HUES6 (cell line): ENCODE data around the gene FBP1.

Experiments
- H3K27ac ChIP-seq: 2 replicates; pipeline ENCODE4 v1.7.0; 2013; ENCODE audit warnings: low read depth, mild to moderate bottlenecking, low read length, inconsistent platforms
- H3K27me3 ChIP-seq: 2 replicates; pipeline ENCODE4 v1.6.1; 2013; ENCODE audit warnings: low read length; ENCODE audit not compliant: control insufficient read depth, insufficient read depth
- H3K36me3 ChIP-seq: 2 replicates; pipeline ENCODE4 v1.6.1; 2013; ENCODE audit warnings: low read length; ENCODE audit not compliant: control insufficient read depth, insufficient read depth
- H3K4me1 ChIP-seq: 2 replicates; pipeline ENCODE4 v1.6.1; 2013; ENCODE audit warnings: low read length; ENCODE audit not compliant: control insufficient read depth, insufficient read depth
- H3K4me3 ChIP-seq: 2 replicates; pipeline ENCODE4 v1.5.1; 2013; ENCODE audit warnings: low read depth, low read length
- H3K9ac ChIP-seq: one replicate; pipeline ENCODE4 v1.6.1; 2013; ENCODE audit warnings: mild to moderate bottlenecking, low read length
- H3K9me3 ChIP-seq: 2 replicates; pipeline ENCODE4 v1.6.1; 2013; ENCODE audit warnings: low read depth, low read length; ENCODE audit not compliant: control insufficient read depth, insufficient read depth

FBP1 gene

DNA sequence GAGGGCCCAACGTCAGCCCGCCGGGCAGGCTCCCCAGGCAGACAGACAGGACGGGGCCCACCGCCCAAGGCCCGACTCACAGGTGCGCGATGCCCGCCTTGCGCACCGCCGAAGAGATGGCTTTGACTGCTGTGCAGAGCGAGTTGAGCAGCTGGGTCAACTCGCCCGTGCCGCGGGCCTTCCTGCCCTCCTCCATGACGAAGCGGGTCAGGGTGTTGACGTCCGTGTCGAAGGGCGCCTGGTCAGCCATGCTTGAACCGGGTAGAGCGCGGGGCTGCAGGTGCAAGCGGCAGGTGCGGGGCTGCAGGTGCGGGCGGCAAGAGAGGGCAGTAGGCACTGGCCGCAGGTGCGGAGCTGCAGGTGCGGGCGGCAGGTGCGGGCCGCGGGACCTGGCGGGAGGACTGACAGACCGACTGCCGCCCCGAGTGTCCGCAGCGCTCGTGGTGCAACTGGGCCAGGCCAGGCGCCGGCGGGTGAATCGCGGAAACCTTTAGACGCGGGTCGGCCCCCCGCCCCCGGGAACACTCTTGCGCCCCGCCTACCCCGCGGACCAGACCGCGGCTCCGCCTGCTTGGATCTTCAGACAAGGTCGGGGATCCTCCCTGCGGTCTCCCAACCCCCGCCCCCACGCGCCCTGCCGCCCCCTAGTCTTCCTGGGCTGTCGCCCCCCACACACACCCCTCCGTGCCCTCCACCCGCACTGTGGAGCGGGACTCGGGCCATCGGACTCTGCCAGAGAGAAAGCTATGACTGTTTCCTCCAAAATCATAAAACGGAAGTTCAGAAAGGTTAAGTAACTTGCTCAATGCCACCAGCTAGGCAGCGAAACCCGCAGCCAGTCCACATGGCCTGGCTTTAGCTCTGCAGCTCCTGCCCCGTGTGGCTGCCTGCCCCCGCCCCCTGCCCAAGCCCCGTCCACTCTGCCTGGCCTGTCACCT lies at the start of gene FBP1:
FBP1 (minus strand) TSS at position 458 of the 938 bp plus-strand sequence; CDS start at position 250, 208 bp downstream.
- Histone ChIP-seq H3K4me3 (peak within 1 kb of the TSS; percentile 72), H3K36me3 (no peaks in the 10 kb centered on the region), H3K9me3 (no peaks in the 10 kb centered on the region), H3K27ac (no peak within 1 kb of the TSS), H3K4me1 (peaks cover 14% of the 10 kb centered on the region; the same call in 1 of the 2 replicates), H3K27me3 (peaks cover 79% of the 10 kb centered on the region), H3K9ac (peak within 1 kb of the TSS; percentile 61)

DNA sequence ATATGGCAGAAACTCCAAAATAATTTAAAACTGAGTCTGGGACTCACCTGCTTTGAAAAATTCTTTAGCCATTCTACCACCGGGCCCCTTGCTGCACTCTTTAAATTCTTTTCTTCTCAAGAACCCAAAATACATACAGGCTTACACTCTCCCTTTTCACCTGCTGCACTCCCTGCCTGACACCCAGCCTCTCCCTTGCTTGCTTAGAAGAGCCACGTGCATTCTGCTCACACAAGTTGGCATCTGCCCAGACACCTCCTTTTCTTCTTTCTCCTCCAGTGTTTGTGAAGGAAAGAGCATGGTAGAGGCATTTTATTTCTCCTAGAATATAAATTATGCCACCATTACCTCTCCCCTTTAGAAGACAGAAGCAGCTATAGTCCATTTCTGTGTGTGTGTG lies 48.1 kb upstream of the FBP1 start:
- Histone ChIP-seq H3K27me3 (no peaks in the 10 kb centered on the region), H3K36me3 (no peaks in the 10 kb centered on the region), H3K27ac (no peak overlapping the region)

DNA sequence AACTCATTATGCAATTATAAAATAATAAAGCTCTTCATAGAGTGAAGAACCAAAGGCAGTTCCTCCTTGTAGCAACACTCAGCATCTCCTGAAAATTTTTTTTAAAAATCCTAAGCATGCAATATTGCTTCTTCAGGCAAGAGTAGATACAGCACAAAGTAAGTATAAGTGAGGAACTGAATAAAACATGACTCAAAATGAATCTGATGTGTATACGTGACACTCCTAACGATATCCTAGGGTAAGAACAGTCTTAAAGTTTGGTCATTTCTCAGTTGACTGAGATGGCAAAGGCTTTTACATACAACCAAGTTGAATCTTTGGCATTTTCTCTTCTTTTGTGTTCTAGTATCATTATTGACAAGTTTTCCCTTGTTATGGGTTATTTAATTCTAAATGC lies 46.0 kb upstream of the FBP1 start:
- Histone ChIP-seq H3K27ac (no peak overlapping the region), H3K36me3 (no peaks in the 10 kb centered on the region), H3K4me1 (no peaks in the 10 kb centered on the region), H3K9ac (no peak overlapping the region), H3K4me3 (no peak overlapping the region), H3K9me3 (no peaks in the 10 kb centered on the region), H3K27me3 (no peaks in the 10 kb centered on the region)

More for the DNA sequence above, 48.1 kb upstream of the FBP1 start:
- no peak overlapping the region for H3K4me3 ChIP-seq
- no peak overlapping the region for H3K9ac ChIP-seq
- H3K9me3 ChIP-seq: no peaks in the 10 kb centered on the region
- no peaks in the 10 kb centered on the region for H3K4me1 ChIP-seq

DNA sequence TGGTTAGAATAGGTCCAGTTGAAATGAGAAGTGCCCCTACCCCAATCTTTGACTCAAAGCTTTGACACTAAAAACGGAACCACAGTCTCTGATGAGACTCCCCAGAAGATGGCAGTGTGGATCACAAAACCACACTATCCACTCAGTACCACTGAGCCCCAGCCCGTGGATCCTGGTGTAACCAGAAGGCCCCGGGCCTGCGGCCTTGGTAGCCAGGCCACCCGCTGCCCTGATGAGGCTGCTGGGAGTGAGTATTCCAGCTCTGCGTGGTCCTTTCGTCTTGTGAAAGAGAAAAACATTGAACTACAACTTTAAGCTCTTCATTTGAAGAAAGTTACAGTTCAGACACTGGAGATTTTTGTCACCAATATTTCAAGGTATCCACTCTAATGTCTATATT lies 42.2 kb upstream of the FBP1 start:
- Histone ChIP-seq H3K9ac (no peak overlapping the region), H3K9me3 (no peaks in the 10 kb centered on the region), H3K4me1 (no peaks in the 10 kb centered on the region), H3K36me3 (no peaks in the 10 kb centered on the region), H3K27me3 (no peaks in the 10 kb centered on the region), H3K27ac (no peak overlapping the region), H3K4me3 (no peak overlapping the region)

DNA sequence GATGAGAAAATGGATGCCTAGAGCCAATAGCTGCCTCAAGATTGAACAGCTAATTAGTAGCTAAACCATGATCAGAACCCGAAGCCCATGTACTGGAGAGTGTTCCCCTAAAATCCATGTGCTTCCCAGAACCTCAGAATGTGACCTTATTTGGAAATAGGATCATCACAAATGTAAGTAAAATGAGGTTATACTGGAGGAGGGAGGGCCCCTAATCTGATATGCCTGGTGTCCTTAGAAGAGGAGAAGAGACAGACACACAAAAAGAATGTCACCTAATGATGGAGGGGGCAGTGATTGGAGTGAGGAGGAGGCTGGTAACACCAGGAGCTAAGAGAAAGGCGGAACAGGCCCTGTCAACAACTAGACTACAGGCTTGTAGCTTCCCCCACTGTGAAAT lies 41.3 kb upstream of the FBP1 start:
- H3K9me3 ChIP-seq: no peaks in the 10 kb centered on the region
- no peak overlapping the region for H3K4me3 ChIP-seq
- no peak overlapping the region for H3K9ac ChIP-seq
- H3K4me1 ChIP-seq: no peaks in the 10 kb centered on the region
- H3K27ac ChIP-seq: no peak overlapping the region
- no peaks in the 10 kb centered on the region for H3K27me3 ChIP-seq
- H3K36me3 ChIP-seq: no peaks in the 10 kb centered on the region

DNA sequence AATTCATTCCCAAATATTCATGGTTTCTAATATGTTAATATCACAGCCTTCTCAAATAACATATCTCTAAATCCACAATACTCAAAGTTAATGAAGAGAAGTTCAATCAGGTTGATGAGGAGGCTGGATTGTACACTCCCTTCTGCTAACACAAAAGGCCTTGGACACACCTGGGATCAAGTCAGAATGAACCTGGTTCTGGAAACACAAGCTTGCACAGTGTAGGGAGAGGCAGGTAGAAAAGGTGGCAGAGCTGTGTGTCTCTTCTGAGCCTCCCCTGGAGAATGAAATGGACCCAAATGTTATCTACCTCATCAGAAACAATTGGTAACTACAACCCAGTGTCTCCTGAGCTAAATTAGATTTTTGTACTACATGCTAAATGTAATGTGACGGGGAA lies 40.7 kb upstream of the FBP1 start:
- no peaks in the 10 kb centered on the region for H3K4me1 ChIP-seq
- H3K9me3 ChIP-seq: no peaks in the 10 kb centered on the region
- no peak overlapping the region for H3K9ac ChIP-seq
- no peak overlapping the region for H3K4me3 ChIP-seq
- H3K27ac ChIP-seq: no peak overlapping the region
- H3K36me3 ChIP-seq: no peaks in the 10 kb centered on the region
- H3K27me3 ChIP-seq: no peaks in the 10 kb centered on the region

DNA sequence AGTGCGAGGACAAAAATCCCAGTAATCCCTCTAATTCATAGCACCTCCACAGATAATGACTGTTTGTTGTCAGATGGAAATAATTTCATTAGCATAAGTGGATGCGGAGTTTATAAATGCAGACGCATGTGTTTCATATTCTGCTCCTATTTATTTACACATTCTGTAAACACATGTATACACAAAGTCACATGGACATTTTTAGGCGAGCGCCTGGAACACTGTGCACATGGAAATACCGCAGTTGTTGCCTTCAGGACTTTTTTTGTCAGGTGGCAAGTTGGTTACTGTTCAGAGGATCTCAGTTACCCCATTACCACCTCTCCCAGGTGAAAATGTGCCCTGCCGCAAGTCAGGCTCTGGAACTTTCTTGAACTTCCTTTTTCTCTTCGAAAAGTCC lies 40.3 kb upstream of the FBP1 start:
- no peaks in the 10 kb centered on the region for H3K27me3 ChIP-seq
- no peaks in the 10 kb centered on the region for H3K9me3 ChIP-seq
- no peak overlapping the region for H3K27ac ChIP-seq
- no peak overlapping the region for H3K4me3 ChIP-seq
- H3K9ac ChIP-seq: no peak overlapping the region
- H3K36me3 ChIP-seq: no peaks in the 10 kb centered on the region
- H3K4me1 ChIP-seq: no peaks in the 10 kb centered on the region

DNA sequence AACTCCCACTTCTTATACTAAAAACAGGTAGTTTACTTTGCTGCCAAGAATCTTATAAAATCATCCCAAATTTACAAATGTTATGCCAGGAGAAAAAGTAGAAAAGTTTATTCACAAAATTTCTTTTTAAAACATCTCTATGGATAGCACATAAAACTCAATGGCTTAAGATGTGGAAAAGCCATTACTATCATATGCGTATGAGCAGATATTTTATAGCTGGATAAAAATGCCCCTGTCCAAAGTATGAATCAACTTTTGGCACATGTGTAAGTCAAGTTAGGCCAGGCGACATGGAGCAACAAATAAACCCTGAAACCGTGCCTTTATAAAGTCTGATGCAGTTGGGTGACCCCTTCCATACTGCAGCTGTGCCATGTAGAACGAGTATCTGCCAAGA lies 38.6 kb upstream of the FBP1 start:
- Histone ChIP-seq H3K4me3 (no peak overlapping the region), H3K9me3 (no peaks in the 10 kb centered on the region), H3K9ac (no peak overlapping the region), H3K4me1 (no peaks in the 10 kb centered on the region), H3K27me3 (no peaks in the 10 kb centered on the region), H3K36me3 (no peaks in the 10 kb centered on the region), H3K27ac (no peak overlapping the region)

DNA sequence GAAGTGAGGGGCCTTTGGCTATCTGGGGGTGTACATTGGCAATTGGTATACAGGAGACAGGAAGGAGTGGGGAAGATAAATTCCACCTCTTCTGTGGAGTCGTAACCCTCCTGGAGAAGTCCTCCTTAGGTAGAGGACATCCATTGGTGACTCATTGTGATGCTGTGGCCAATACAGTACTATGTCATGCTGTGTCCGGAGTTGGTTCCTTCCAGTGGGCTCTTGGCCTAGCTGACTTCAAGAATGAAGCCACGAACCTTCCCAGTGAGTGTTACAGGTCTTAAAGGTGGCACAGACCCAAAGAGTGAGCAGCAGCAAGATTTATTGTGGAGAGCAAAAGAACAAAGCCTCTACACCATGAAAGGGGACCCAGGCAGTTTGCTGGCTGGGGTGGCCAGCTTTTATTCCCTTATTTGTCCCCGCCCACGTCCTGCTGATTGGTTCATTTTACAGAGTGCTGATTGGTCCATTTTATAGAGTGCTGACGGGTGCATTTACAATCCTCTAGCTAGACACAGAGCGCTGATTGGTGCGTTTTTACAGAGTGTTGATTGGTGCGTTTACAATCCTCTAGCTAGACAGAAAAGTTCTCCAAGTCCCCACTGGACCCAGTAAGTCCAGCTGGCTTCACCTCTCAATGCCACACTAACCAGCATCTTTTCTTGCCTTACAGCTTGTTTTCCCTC lies 37.3 kb upstream of the FBP1 start:
- H3K4me3 ChIP-seq: no peak overlapping the region
- H3K36me3 ChIP-seq: no peaks in the 10 kb centered on the region
- no peak overlapping the region for H3K9ac ChIP-seq
- H3K4me1 ChIP-seq: no peaks in the 10 kb centered on the region
- no peak overlapping the region for H3K27ac ChIP-seq
- H3K27me3 ChIP-seq: no peaks in the 10 kb centered on the region
- no peaks in the 10 kb centered on the region for H3K9me3 ChIP-seq

DNA sequence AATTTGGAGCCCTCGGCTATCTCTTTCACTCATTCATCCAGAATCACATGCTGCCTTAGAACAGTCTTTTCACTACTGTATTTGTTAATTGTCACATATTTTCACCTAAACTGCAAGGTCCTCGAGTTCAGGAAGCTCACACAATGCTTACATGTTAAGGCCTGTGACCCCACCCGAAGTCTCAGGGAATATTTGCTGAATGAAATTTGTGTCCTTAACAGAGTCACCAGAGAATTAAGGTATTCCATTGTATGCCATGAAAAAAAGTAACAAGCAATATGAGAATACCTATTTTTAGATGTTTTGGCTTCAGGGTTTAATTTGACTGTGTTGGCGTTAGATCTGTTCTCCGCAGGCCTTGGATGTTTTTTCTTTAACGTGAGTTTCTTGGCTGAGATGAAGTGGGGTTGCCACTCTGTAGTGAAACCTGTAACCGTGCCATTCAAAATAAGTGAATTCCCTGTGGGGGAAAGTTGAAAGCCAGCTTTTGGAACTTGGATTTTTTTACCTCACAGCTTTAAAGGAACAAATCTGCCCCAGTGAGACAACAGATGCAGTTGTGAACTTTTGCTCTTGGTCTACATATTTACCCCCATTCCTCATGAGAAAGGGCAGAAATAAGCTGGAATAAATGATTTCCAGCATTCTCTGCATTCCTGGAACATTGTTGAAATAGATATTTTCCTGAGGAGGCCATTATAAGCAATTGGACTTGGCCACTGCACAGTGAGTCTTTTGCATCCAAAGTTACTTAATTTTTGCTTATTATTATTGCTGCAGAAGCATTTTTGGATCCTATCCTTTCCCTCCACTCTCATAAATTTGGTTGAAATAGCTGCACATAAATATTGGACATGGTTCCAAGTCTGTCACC lies 35.9 kb upstream of the FBP1 start:
- Histone ChIP-seq H3K27ac (no peak overlapping the region), H3K36me3 (no peaks in the 10 kb centered on the region), H3K4me1 (no peaks in the 10 kb centered on the region)

More for the DNA sequence above, 35.9 kb upstream of the FBP1 start:
- Histone ChIP-seq H3K4me3 (no peak overlapping the region), H3K9ac (no peak overlapping the region), H3K9me3 (no peaks in the 10 kb centered on the region), H3K27me3 (no peaks in the 10 kb centered on the region)
